Heart right ventricle (tissue), 16 donors: ENCODE data around the gene ZNF710. TPM values are rescaled to one million over a fixed set of nuclear protein-coding genes. Genes with fewer than 3 reads are reported as not detected.

Experiments
- ATAC-seq, 8 donors: fragments of 200-7000 bp; cut with Tn5 transposase; one replicate each; pipeline ENCODE4 v1.9.1; 2020; ENCODE audit warnings: mild to moderate bottlenecking in 8 of 8, moderate library complexity in 8 of 8, moderate number of reproducible peaks in 1 of 8
- DNase-seq, 2 donors: peaks; one replicate each; pipeline ENCODE4 v3.0.0-alpha.2; 2020
- H3K27ac ChIP-seq, 10 donors: fragments of 200-600 bp; sonication (generic) in 2 of 10; one replicate each; pipeline versions ENCODE4 v1.5.0 to v1.8.0; 2020 to 2022; ENCODE audit warnings: mild to moderate bottlenecking in 3 of 10
- H3K27me3 ChIP-seq, 7 donors: fragments of 200-600 bp; one replicate each; pipeline ENCODE4 v1.8.0; 2021 to 2022; ENCODE audit warnings: mild to moderate bottlenecking in 2 of 7
- H3K36me3 ChIP-seq, 9 donors: fragments of 200-600 bp; sonication (generic) in 1 of 9; one replicate each; pipeline versions ENCODE4 v1.5.0 to v1.8.0; 2020 to 2022; ENCODE audit warnings: mild to moderate bottlenecking in 2 of 9
- H3K4me1 ChIP-seq, 9 donors: fragments of 200-600 bp; sonication (generic) in 1 of 9; one replicate each; pipeline versions ENCODE4 v1.5.0 to v1.8.0; 2020 to 2022; ENCODE audit warnings: mild to moderate bottlenecking in 4 of 9
- H3K4me3 ChIP-seq, 10 donors: fragments of 200-600 bp; sonication (generic) in 2 of 10; one replicate each; pipeline versions ENCODE4 v1.5.0 to v1.8.0; 2020 to 2022; ENCODE audit warnings: mild to moderate bottlenecking in 7 of 10, moderate library complexity in 2 of 10
- H3K9me3 ChIP-seq, 11 donors: fragments of 200-600 bp in 10 of 11; sonication (generic) in 2 of 11; one replicate each; pipeline versions ENCODE4 v1.5.0 to v1.8.0; 2013 to 2022; ENCODE audit warnings: mild to moderate bottlenecking in 2 of 11, control low read depth in 1 of 11, moderate library complexity in 1 of 11
- CTCF ChIP-seq, 9 donors: fragments of 200-600 bp; sonication (generic) in 2 of 9; IDR thresholded peaks; one replicate each; pipeline versions ENCODE4 v1.5.0 to v1.8.0; 2021 to 2022; ENCODE audit warnings: antibody characterized with exemption in 9 of 9, mild to moderate bottlenecking in 5 of 9, moderate library complexity in 1 of 9
- WGBS, 2 donors: extraction: QIAGEN DNeasy Blood & Tissue Kit; methylation state at CpG; one replicate each; pipeline ENCODE4 v1.1.7; 2013; ENCODE audit warnings: inconsistent platforms in 1 of 2; 5-methylcytosine and 5-hydroxymethylcytosine counted together
- intact Hi-C, 10 donors: fragments of 100-400 bp; cut with DNase I; formaldehyde crosslinking; loops; one replicate each; pipeline versions ENCODE4 v1.11.1 to v1.14.2; 2022
- polyA plus RNA-seq, 2 donors: library from polyadenylated mRNA; stranded (reverse); fragments of 200-250 nt; gene quantifications; one replicate each; pipeline ENCODE4 v1.2.3, GENCODE V29; 2013
- total RNA-seq, 10 donors: library from RNA; stranded (reverse); fragmentation: NEBNext Ultra II Directional in 3 of 10; extraction: Animal tissue kit (Norgen Biotek cat#: 25700) in 3 of 10; gene quantifications; one replicate each; pipeline versions ENCODE4 v1.2.1 to v1.2.4, GENCODE V29; 2021 to 2023
- donor health status: Arrhythmogenic right ventricular cardiomyopathy.
- donor health status: ischemic (EF 13 %, LVEDD 7.1; RV severe dilation, severe dysfunction).
- donor health status: healthy with polysubstance abuse.
- donor health status: DM: no; HTN: yes; CAD: no.
- donor health status: DM: no; HTN: no; CAD: no.
- donor health status: ischemic (EF 25% LVEDD 6.9; RV normal size, moderate dysfunction).
- donor health status: ischemic (EF 25% LVEDD 5.7; RV mildly dilated, moderate dysfunction).
- donor health status: healthy.
- donor health status: DM: yes; HTN: yes; CAD: no.
- donor health status: Ischemic cardiomyopathy.
- donor health status: ischemic (EF 35%, LVEDD 5.7; RV mildly dilated, moderate dysfunction).
- donor health status: nonischemic (EF 11% LVEDD 7.7; RV severe dilation, severe dysfunction).
- donor health status: DM: yes; HTN: yes; CAD: no.
- donor health status: PGD.
- donor health status: ischemic (EF 29% LVEDD 5.4; RV normal size, mild dysfunction).
- donor health status: nonischemic (EF 23%, LVEDD 6.1; RV moderate dilation, normal function).

The ZNF710 gene
- total and polyA plus RNA-seq, 12 donors: 2.8 to 19.8 (median 3.9) TPM

- H3K4me1 ChIP-seq: peaks cover 13 to 77% (median 40%) of the 10 kb centered on the region in 9 donors
- no peaks in the 10 kb centered on the region for H3K36me3 ChIP-seq
- intact Hi-C loops: no loop called here
- H3K4me3 ChIP-seq: no peak overlapping the region
- H3K27me3 ChIP-seq: no peaks in the 10 kb centered on the region
- ATAC-seq: peak in 3 of 8 donors; percentile 69 to 72 (median 70)
- H3K9me3 ChIP-seq: peaks cover 0 to 8% (median 0%) of the 10 kb centered on the region in 11 donors
- WGBS, 2 donors: 75% methylated on average over 8 of the region's 8 CpGs
- no peak for TF ChIP-seq CTCF (IDR thresholded peaks at IDR 0.05)
- DNase-seq: peak in 1 of 2 donors; percentile 39
- peak overlapping the region in 2 of 10 donors; percentile 72 to 95 for H3K27ac ChIP-seq
Observed at GRCh38 chr15:90030376-90030775, 29.3 kb downstream of the ZNF710 start.

- no peak for TF ChIP-seq CTCF (IDR thresholded peaks at IDR 0.05)
- ATAC-seq (peak in 7 of 8 donors; percentile 21 to 54 (median 40)), DNase-seq (peak in 1 of 2 donors; percentile 54)
- H3K4me3 ChIP-seq: peak overlapping the region in 1 of 10 donors; percentile 12
- 38 to 56% methylated on average over 8 of the region's 8 CpGs for WGBS, 2 donors
- peak overlapping the region in 8 of 10 donors; percentile 6 to 95 (median 46) for H3K27ac ChIP-seq
- no peaks in the 10 kb centered on the region for H3K27me3 ChIP-seq
- intact Hi-C loops: no loop called here
- no peaks in the 10 kb centered on the region for H3K36me3 ChIP-seq
- peaks cover 15 to 81% (median 49%) of the 10 kb centered on the region in 9 donors for H3K4me1 ChIP-seq
- peaks cover 0 to 8% (median 0%) of the 10 kb centered on the region in 11 donors for H3K9me3 ChIP-seq
Observed at GRCh38 chr15:90031231-90031791, 30.2 kb downstream of the ZNF710 start.

GRCh38 chr15:90033006-90033405 is 31.9 kb downstream of the ZNF710 start:
- no peaks in the 10 kb centered on the region for H3K27me3 ChIP-seq
- 95% methylated on average over 5 of the region's 5 CpGs for WGBS, 2 donors
- peaks cover 15 to 97% (median 66%) of the 10 kb centered on the region in 9 donors for H3K4me1 ChIP-seq
- peak overlapping the region in 5 of 10 donors; percentile 46 to 95 (median 66) for H3K27ac ChIP-seq
- no peak for TF ChIP-seq CTCF (IDR thresholded peaks at IDR 0.05)
- peaks cover 0 to 3% (median 0%) of the 10 kb centered on the region in 11 donors for H3K9me3 ChIP-seq
- ATAC-seq (no peak), DNase-seq (no peak)
- H3K4me3 ChIP-seq: no peak overlapping the region
- no peaks in the 10 kb centered on the region for H3K36me3 ChIP-seq
- intact Hi-C loops: no loop called here

- DNase-seq (no peak), ATAC-seq (no peak)
- Histone ChIP-seq H3K4me1 (peaks cover 15 to 97% (median 66%) of the 10 kb centered on the region in 9 donors), H3K4me3 (no peak overlapping the region), H3K36me3 (no peaks in the 10 kb centered on the region), H3K27ac (peak overlapping the region in 8 of 10 donors; percentile 31 to 95 (median 58)), H3K9me3 (no peaks in the 10 kb centered on the region), H3K27me3 (no peaks in the 10 kb centered on the region)
- no peak for TF ChIP-seq CTCF (IDR thresholded peaks at IDR 0.05)
- intact Hi-C loops: no loop called here
- 72 to 82% methylated on average over 6 of the region's 6 CpGs for WGBS, 2 donors
Observed at GRCh38 chr15:90033448-90033847, 32.3 kb downstream of the ZNF710 start.
